K562 (cell line): ENCODE data around the gene MOG. TPM values are rescaled to one million over a fixed set of nuclear protein-coding genes. Genes with fewer than 3 reads are reported as not detected.

Experiments used
- ATAC-seq: fragments of 200-7000 bp; cut with Tn5 transposase; 3 replicates; pipeline ENCODE4 v1.9.1; 2020; ENCODE audit warnings: moderate library complexity
- BruUV-seq: library from RNA; stranded (reverse); fragments of 400-500 nt; replicated peaks from 2 replicates; lab custom pipeline; 2021; lab: Mats Ljungman, UMichigan
- CTCF ChIA-PET: fragments of 300-600 bp; formaldehyde crosslinking; extraction: SDS; loops from one replicate; lab custom pipeline; 2021; ENCODE audit warnings: low intra/inter-chr PET ratio; lab: Yijun Ruan, JAX
- POLR2A ChIA-PET: fragments of 300-600, 350-650 bp; sonication (Branson Sonifier 250); formaldehyde crosslinking; extraction: SDS; loops from one replicate; lab custom pipeline; 2021; ENCODE audit warnings: antibody characterized with exemption, inconsistent platforms; lab: Yijun Ruan, JAX
- DNase-seq, 4 experiments: peaks; one replicate each; pipeline versions ENCODE4 v3.0.0 to v3.0.0-alpha.2; 2011 to 2018; ENCODE audit warnings: low spot score in 3 of 4, mixed read lengths in 3 of 4; ENCODE audit errors: extremely low read depth in 1 of 4
- FAIRE-seq: peaks from 2 replicates; lab custom pipeline; 2011; peaks lifted over from hg19 to GRCh38; lab: Jason Lieb, UNC
- H2AFZ ChIP-seq: 2 replicates; pipeline ENCODE4 v1.6.0; 2011; ENCODE audit warnings: low read depth, low read length, control low read depth, inconsistent platforms
- H3K27ac ChIP-seq: fragments of 200-600 bp; 3 replicates; pipeline ENCODE4 v1.8.0; 2011; ENCODE audit warnings: low read depth, mild to moderate bottlenecking, control low read depth, inconsistent platforms, low read length, moderate library complexity, mixed read lengths; ENCODE audit errors: extremely low read depth
- H3K27me3 ChIP-seq, 2 experiments: fragments of 300-600 bp in 1 of 2; 2 replicates in 1 of 2; 3 replicates in 1 of 2; pipeline versions ENCODE4 v1.6.0 to v1.8.0; 2011; ENCODE audit warnings: inconsistent platforms in 2 of 2, low read length in 2 of 2, mild to moderate bottlenecking in 1 of 2, mixed read lengths in 1 of 2, moderate library complexity in 1 of 2; ENCODE audit not compliant: control insufficient read depth in 2 of 2, insufficient read depth in 2 of 2
- H3K36me3 ChIP-seq: fragments of 300-600 bp; 3 replicates; pipeline ENCODE4 v1.8.0; 2011; ENCODE audit warnings: mild to moderate bottlenecking, low read length, inconsistent platforms; ENCODE audit not compliant: control insufficient read depth, insufficient read depth
- H3K4me1 ChIP-seq, 2 experiments: fragments of 200-600 bp in 1 of 2; replicated peaks in 1 of 2; 2 replicates in 1 of 2; 3 replicates in 1 of 2; pipeline versions ENCODE4 v1.5.1 to v1.8.0; 2011; ENCODE audit warnings: inconsistent platforms in 2 of 2, low read length in 2 of 2, mild to moderate bottlenecking in 1 of 2, mixed read lengths in 1 of 2, moderate library complexity in 1 of 2; ENCODE audit not compliant: control insufficient read depth in 2 of 2, insufficient read depth in 2 of 2
- H3K4me2 ChIP-seq: 2 replicates; pipeline ENCODE4 v1.6.1; 2011; ENCODE audit warnings: low read length, control low read depth, inconsistent platforms, mixed read lengths; ENCODE audit not compliant: insufficient read depth
- H3K4me3 ChIP-seq: fragments of 200-600 bp; sonication (generic), shearing (Covaris generic); 2 replicates; pipeline ENCODE4 v1.5.1; 2016; ENCODE audit warnings: control low read depth, inconsistent platforms
- H3K79me2 ChIP-seq: fragments of 200-600 bp; 3 replicates; pipeline ENCODE4 v1.8.0; 2011; ENCODE audit warnings: low read length, inconsistent platforms; ENCODE audit not compliant: control insufficient read depth, insufficient read depth
- H3K9ac ChIP-seq, 2 experiments: 2 replicates each; pipeline versions ENCODE4 v1.6.0 to v1.6.1; 2011; ENCODE audit warnings: low read depth in 2 of 2, low read length in 2 of 2, control low read depth in 1 of 2, inconsistent platforms in 1 of 2, mild to moderate bottlenecking in 1 of 2, mixed read lengths in 1 of 2; ENCODE audit not compliant: insufficient read depth in 1 of 2
- H3K9me1 ChIP-seq: one replicate; pipeline ENCODE4 v1.6.0; 2011; ENCODE audit warnings: inconsistent platforms, mild to moderate bottlenecking, low read length, moderate library complexity; ENCODE audit not compliant: control insufficient read depth, insufficient read depth
- H3K9me3 ChIP-seq: replicated peaks from 2 replicates; pipeline ENCODE4 v1.5.1; 2011; ENCODE audit warnings: low read depth, low read length, inconsistent platforms; ENCODE audit not compliant: control insufficient read depth, insufficient read depth
- H4K20me1 ChIP-seq: replicated peaks from 2 replicates; pipeline ENCODE4 v1.6.1; 2011; ENCODE audit warnings: low read length, inconsistent platforms, mixed read lengths; ENCODE audit not compliant: control insufficient read depth, insufficient read depth
- CTCF ChIP-seq, 3 experiments: IDR thresholded peaks in 2 of 3; conservative IDR thresholded peaks in 1 of 3; 2 replicates each; pipeline ENCODE4 v1.5.1; 2011 to 2012; ENCODE audit warnings: low read length in 3 of 3, mild to moderate bottlenecking in 3 of 3, control low read depth in 2 of 3, improper control_type of control experiment in 1 of 3, inconsistent platforms in 1 of 3, low read depth in 1 of 3, mixed read lengths in 1 of 3, moderate library complexity in 1 of 3; ENCODE audit not compliant: insufficient read depth in 2 of 3
- DEAF1 ChIP-seq: fragments of 450-650 bp; formaldehyde crosslinking; IDR thresholded peaks from 2 replicates; pipeline ENCODE4 v1.4.0; 2020; ENCODE audit warnings: mild to moderate bottlenecking, moderate library complexity
- RAD21 ChIP-seq, 2 experiments: fragments of 250-450 bp in 1 of 2; fragments of 450-650 bp in 1 of 2; sonication (Bioruptor Pico) in 1 of 2; formaldehyde crosslinking in 1 of 2; IDR thresholded peaks in 1 of 2; conservative IDR thresholded peaks in 1 of 2; 2 replicates each; pipeline versions ENCODE4 v1.4.0 to v1.8.0; 2020 to 2022; ENCODE audit warnings: mild to moderate bottlenecking in 2 of 2, moderate library complexity in 1 of 2
- SMC3 ChIP-seq: conservative IDR thresholded peaks from 2 replicates; pipeline ENCODE4 v1.6.1; 2011; ENCODE audit warnings: low read depth, low read length, improper control_type of control experiment; ENCODE audit not compliant: insufficient read depth
- STAG1 ChIP-seq: sonication (generic); formaldehyde crosslinking; IDR thresholded peaks from 2 replicates; pipeline ENCODE4 v1.5.0; 2020; ENCODE audit warnings: missing genetic modification reagents, borderline replicate concordance
- ZBTB11 ChIP-seq, 3 experiments: fragments of 200-800 bp in 1 of 3; fragments of 250-450 bp in 1 of 3; fragments of 450-650 bp in 1 of 3; sonication (Bioruptor Pico) in 1 of 3; sonication (Bioruptor generic) in 1 of 3; formaldehyde crosslinking in 1 of 3; IDR thresholded peaks; 2 replicates each; pipeline versions ENCODE4 v1.6.1 to v1.8.0; 2016 to 2022; ENCODE audit warnings: mild to moderate bottlenecking in 2 of 3, missing genetic modification characterization in 2 of 3, missing compliant biosample characterization in 1 of 3, moderate library complexity in 1 of 3
- WGBS: fragments of 100-300 bp; shearing (Covaris generic); methylation state at CpG from one replicate; pipeline ENCODE4 v1.1.6; 2016; ENCODE audit warnings: low coverage, mixed read lengths; ENCODE audit not compliant: insufficient coverage; ENCODE audit errors: missing lambda C conversion rate; 5-methylcytosine and 5-hydroxymethylcytosine counted together
- in situ Hi-C: fragments of 300-500 bp; cut with MboI; formaldehyde crosslinking; loops from 4 replicates; pipeline ENCODE4 v1.15.0; 2018; ENCODE audit warnings: inconsistent platforms, mixed read lengths
- intact Hi-C: fragments of 100-400 bp; cut with micrococcal nuclease; formaldehyde crosslinking; loops from 2 replicates; pipeline ENCODE4 v1.14.2; 2022
- polyA plus RNA-seq, 8 experiments: library from polyadenylated mRNA; depleted of rRNA in 4 of 8; stranded (reverse) in 5 of 8; unstranded in 3 of 8; fragments of >200 nt; fragmentation: Nextera tagmentation in 2 of 8; fragmentation: Illumina TruSeq in 1 of 8; extraction: Ambion mirVana in 2 of 8; extraction: Trizol in 1 of 8; gene quantifications; 2 replicates each; pipeline versions ENCODE4 v1.2.1 to v1.2.3, GENCODE V29; 2011 to 2014; ENCODE audit warnings: inconsistent platforms in 1 of 8, missing spikeins in 1 of 8
- total RNA-seq, 7 experiments: library from RNA; depleted of rRNA in 6 of 7; stranded (reverse); fragments of >200 nt in 6 of 7; fragmentation: Illumina TruSeq in 2 of 7; extraction: Trizol in 2 of 7; gene quantifications; 2 replicates each; pipeline versions ENCODE4 v1.2.1 to v1.2.3, GENCODE V29; 2011 to 2021; ENCODE audit warnings: low replicate concordance in 1 of 7

The MOG gene
- total and polyA plus RNA-seq, 9 of the 15 experiments (the other 6 are each of a cell fraction or from before 2014, with no cell fraction given): not detected

GRCh38 chr6:29685718-29686326 lies 28.9 kb downstream of the MOG start:
- no TSS peak for BruUV-seq
- in situ Hi-C loops: no loop called here
- H3K4me2 ChIP-seq: peak overlapping the region; percentile 42
- DNase-seq (peak in 3 of 4 experiments; percentile 32 to 54 (median 42)), ATAC-seq (peak; percentile 86), FAIRE-seq (peak; percentile 79)
- no peaks in the 10 kb centered on the region for H3K36me3 ChIP-seq
- H3K27ac ChIP-seq: no peak overlapping the region
- H3K9ac ChIP-seq: no peak overlapping the region
- intact Hi-C loops: loop anchor here (1.0 kb wide), 1 partner anchor 36 kb away; no protein-coding TSS in a partner anchor
- ChIA-PET POLR2A (no interaction called here), CTCF (interaction anchor here (1.1 kb wide), 1 partner anchor 34 kb away, joined by 3 read pairs; no protein-coding TSS in a partner anchor)
- H2AFZ ChIP-seq: 0 out of 2 replicates have a peak overlapping the region, but pooled peaks have one; percentile 49
- H3K9me3 ChIP-seq: no peaks in the 10 kb centered on the region
- no peaks in the 10 kb centered on the region for H4K20me1 ChIP-seq
- 2% methylated on average over 15 of the region's 15 CpGs for WGBS
- peaks cover 8 to 28% of the 10 kb centered on the region in 2 experiments; a peak in 4 of 5 replicates for H3K27me3 ChIP-seq
- peaks cover 0 to 2% of the 10 kb centered on the region in 2 experiments; a peak in 2 of 5 replicates for H3K4me1 ChIP-seq
- no peaks in the 10 kb centered on the region for H3K9me1 ChIP-seq
- H3K79me2 ChIP-seq: no peaks in the 10 kb centered on the region
- H3K4me3 ChIP-seq: no peak overlapping the region
- 0 out of 2 replicates have a peak, but pooled peaks have one; percentile 13 for TF ChIP-seq SMC3
- peak in 1 of 2 experiments; percentile 63; a peak in 2 of 4 replicates for TF ChIP-seq RAD21 (CRISPR knock-in tag; conservative IDR thresholded peaks at IDR 0.05 in 1 of 2, IDR thresholded peaks at IDR 0.05 in 1 of 2)
- TF ChIP-seq STAG1: peak; percentile 35; the same call in 1 of the 2 replicates
- no peak for TF ChIP-seq ZBTB11 (CRISPR knock-in tag; IDR thresholded peaks at IDR 0.05)
- peak; percentile 62 to 67 (median 63) for TF ChIP-seq CTCF (IDR thresholded peaks at IDR 0.05 in 2 of 3, conservative IDR thresholded peaks at IDR 0.05 in 1 of 3; ENCODE audit: insufficient read depth in 2 of 3, low read depth in 1 of 3, low read length in 3 of 3)
- TF ChIP-seq DEAF1 (CRISPR knock-in tag): no peak
